ENCODE measurements around the gene THEM5.

Gene THEM5

DNA sequence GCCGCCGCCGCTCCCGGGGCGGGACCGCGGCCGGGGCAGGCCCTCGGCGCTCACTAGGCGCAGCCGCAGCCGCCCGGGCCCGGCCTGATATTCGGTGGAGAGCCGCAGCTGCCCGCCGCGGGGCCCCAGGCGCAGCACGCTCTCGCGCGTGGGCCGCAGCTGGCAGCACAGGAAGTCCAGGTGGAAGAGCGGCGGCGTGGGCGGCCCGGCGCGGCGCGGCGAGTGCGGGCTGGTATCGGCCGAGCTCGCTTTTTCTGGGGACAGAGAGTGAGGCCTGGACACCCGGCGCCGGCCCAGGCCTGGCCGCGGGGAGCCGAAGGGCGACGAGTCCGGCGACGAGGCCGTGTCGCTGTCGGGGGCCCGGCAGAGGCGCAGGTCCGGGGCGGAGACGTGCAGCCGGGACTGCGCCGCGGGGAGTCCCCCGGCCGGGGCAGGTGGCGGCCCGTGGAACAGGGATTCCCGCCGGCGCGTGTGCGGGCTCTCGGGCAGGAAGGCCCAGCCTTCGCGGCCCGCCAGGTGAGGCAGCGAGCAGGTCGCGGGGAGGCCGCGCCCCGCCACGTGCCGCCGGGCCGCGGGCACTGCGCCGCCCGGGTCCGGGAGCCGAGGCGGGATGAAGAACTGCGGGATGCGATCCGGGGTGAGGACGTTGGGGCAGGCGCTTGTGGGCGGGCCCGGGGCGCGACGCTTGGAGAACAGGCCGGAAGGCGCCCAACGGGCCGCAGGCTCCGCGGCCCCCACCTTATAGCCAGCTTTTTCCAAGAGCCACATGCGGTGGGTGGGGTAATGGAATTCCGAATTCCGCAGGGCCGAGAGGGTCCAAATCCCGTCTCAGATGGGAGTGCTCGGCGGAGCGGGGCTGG is 15.1 kb downstream of the THEM5 start:
- DNase-seq: no peak

DNA sequence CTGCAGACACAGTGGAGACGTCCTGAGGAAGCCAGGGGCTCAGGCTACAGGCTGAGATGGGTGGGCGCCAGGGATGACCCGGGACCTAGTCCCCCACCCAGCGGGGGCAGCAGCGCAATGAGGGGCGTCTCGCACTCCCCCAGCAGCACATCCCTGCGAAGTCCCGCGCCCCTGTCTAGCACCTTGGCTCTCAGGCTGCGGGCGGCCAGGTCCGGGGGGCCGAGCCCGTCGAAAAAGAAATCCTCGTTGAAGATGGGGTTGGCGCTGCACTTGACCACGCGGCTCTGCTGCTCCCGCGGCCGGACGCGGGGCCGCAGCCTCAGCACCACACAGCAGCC is 15.7 kb downstream of the THEM5 start:
- no peak for DNase-seq

DNA sequence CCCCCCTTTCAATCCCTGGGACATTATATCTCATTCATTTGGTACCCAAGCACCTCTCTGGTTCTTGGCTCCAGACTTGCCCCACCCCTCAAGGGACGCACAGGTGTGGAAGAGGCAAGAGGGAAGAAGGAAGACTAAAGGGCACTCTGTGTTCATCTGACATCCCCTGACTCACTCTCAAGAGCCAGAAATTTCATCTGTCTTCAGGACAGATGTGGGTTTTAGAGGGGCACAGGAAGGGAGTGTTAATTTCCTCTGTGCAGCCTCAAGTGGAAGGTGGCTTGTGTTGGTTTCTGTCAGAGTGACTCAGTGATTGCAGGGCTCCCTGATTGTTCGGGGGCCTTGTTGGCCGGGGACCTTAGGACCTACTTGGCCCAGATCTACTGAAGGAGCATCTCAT is 16.3 kb downstream of the THEM5 start:
- no peak for DNase-seq

DNA sequence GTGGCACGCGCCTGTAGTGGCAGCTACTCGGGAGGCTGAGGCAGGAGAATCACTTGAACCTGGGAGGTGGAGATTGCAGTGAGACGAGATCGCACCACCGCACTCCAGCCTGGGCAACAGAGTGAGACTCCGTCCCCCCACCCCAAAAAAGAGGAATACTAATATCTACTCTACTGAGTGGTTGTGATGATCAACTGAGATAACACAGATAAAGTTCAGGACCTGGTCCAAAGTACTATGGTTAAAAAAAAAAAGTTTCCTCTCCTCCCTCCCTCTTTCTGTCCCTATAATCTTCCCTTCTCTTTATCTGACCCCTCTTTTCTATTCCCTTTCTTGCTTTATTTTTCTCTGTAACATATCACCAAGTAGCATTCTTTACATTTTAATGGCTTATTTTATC is 17.9 kb downstream of the THEM5 start:
- DNase-seq: no peak

DNA sequence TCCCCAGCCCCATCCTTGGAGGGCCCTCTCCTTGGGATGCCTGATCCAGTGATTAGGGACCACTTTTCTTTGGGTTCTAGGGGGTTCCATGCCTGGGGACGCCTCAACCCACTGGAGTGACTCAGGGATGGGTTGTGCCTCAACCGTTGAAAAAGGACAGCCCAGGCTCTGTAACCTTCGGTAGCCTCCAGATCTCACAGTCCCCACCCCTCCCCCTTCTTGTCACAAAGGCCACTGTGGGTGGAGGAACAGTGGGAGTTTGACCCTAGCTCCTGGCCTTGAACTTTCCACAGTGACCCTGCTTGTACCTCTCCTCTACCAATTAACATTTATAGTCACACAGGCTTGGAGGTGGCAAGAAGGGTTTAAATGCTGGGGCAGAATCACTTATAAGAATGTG is 19.3 kb downstream of the THEM5 start:
- DNase-seq: no peak

DNA sequence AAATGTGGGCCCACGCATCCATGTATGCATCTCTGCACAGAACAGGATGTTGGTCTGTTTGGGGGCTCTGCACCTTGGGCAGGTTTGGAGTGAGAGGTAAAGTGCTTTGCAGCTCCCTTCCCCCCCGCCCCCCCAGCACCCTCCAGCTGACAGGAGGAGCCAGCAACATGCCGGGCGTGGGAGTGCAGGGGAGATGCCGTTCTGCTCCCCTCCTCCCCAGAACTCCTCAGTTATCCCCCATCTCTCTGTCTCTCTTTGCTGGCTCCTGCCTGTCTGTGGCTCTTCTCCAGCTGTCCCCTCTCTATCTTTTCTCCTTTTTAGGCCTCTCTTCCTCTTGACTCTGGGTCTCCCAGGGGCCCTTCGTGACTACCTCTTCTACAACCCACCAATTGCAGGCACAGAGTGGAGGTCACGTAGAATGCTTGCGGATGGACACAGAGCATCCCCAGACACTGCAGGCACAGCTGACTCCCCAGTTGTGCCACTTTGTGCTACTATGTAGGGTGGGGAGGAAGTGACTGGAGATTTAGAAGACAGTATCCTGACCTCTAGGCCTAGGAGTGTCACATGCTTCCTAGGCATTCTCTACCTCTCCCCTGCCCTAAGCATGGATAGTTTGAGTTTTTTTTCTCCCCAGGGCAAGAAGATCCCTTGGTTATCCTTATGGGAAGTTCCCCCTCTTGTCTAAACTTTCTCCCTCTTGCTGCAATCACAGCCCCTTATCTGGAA is 20.2 kb downstream of the THEM5 start:
- no peak for DNase-seq

DNA sequence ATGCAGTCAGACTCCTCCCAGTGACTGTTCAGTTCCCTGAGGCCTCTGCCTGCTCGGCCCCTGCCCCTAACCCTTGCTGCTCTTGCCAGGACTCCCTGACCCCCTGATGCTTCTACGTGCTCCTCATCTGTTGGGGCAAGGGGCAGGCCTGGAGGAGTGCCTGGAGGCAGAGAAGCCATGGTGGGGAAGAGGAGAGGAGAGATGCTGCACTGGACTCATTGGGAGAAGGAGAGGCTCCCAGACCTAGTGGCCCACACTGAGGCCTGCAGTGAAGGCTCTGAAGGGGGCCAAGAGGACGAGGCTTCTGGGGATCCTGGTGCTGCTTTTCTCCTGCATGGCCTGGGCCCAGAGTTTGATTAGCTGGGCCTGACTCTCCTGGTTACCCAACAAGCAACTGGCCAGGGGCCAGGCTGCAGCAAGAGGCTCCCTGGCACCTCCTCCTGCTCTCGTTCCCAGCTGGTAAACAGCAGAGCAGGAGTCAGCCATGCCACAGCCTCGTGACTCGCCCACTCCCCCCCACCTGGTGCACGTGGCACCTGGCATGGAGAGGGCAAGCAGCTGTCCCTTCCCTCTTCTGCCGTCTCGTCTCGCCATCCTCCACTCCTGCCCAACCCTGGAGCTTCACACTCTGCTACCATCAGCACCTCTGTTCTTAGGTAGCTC is 21.1 kb downstream of the THEM5 start:
- DNase-seq: no peak

DNA sequence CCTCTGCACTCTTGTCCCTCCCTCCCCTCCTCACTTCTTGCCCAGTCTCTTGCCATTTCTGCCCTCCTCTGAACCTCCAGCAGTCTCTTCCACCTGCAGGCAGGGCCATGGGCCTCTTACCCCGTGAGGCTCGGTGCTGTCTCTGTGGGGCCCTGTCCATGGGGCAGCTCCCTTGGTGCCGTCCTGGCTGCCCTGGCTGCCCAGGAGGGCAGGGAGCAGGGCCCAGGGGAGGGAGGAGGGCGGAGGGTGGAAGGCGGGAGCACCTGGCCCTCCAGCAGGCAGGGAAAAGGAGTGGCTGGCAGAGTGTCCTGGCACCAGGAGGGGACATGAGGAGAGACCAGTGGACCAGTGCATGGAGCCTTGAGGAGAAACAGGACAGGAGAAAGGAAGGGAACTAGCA is 21.9 kb downstream of the THEM5 start, which contains the start of gene RORC:
Gene RORC, minus strand, starts transcription at position 198 of the 400 bp plus-strand sequence. Its CDS starts 38 bp downstream, at position 160.
- no peak for DNase-seq

DNA sequence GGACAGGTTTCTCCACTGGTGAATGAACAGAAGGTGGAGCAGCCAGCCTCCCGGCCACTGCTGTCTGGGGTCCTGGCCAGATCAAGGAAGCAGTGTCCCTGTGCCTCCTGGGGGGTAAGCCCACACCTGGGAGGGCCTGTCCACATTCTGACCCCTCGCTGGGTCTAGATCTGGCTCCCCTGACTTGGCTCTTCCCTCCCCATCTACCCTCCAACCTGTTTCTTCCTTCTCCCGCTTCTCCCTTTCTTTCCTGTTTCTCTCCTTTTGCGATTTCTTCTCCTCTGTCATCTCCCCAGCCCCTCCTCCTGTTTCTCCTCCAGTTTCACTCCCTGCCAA is 22.3 kb downstream of the THEM5 start:
- DNase-seq: no peak

DNA sequence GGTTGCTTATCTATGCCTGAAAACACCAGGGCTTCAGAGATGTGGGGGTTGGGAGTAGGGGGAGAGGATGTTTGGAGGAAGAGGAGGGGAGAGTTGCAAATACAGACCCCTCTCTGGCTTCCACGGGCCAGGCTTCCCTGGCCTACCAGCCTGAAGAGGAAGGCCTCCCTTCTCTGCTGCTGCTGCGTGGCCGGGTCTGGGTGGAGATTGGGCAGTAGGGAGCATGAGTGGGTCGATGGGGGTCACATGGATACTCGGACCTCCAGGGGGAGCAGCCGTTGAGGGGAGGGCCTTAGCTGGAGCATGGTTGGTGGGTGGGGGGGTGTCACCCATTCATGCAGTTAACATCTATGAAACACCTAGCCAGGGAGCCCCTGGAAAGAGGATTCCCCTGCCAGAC is 23.5 kb downstream of the THEM5 start:
- DNase-seq: no peak

DNA sequence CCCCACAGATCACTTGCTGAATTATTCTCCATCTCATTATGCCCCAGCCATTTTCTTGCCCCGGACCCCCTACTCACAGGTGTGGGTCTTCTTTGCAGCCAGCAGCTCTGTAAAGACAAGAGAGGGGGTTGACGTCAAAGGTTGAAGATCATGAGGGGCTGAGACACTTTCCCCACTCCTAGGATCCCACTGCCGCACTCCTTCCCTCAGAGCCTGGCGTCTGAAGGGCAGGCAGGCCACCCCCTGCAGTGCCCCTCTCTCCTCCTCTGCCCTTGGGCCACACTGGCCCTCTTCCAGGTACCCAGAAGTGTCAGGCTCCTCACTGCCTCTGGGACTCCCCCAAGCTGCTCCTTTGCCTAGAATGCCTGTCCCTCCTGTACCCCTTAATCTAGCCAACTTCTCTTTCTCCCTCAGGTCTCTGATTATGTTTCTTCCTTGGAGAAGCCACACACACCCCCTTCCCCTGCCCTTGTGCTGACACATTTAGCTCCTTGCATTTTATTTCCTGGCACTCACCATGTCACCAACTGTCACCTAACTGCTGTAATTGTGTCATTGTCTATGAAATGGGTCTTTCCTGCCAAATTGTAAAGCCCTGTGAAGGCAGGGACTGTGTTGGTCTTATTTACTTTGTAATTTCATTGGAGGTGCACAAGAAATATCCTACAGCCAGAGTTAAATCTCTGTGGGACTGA is 24.0 kb downstream of the THEM5 start:
- DNase-seq: no peak

DNA sequence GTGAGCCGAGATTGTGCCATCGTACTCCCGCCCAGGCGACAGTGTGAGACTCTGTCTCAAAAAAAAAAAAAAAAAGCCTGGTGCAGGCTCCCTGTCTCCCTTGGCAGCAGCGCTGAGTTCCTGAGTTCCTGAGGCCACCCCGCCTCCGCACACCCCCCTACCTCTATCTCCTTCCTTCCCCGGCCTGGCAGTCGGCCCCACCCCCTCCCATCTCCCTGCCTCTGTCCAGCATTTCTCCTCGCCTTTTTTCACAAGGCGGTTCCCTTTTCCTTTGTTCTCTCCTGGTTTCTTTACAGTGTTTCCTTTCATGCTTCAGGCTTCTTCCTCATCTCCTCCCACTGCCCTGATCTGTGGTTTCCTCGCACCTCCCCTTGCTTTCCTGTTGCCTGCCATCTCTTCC is 24.6 kb downstream of the THEM5 start:
- no peak for DNase-seq

DNA sequence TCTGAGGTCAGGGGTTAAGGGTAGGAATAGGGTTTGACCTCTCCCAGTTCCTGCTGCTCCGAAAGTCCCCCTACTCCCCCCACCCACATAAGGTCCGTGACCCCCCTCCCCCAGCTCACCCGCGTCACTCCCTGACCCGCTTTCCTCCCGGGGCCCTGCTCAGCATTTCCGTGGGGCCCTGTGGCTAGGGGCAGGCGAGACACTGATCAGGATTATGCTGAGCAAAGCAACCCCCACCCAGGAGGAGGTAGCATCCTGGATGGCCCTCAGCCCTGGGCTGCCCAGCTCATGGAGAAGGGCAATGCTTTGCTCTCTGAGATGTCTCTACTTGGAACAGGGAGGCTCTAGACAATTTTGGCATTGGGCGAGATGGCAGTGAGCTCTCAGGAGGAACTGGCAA is 25.7 kb downstream of the THEM5 start:
- DNase-seq: no peak

DNA sequence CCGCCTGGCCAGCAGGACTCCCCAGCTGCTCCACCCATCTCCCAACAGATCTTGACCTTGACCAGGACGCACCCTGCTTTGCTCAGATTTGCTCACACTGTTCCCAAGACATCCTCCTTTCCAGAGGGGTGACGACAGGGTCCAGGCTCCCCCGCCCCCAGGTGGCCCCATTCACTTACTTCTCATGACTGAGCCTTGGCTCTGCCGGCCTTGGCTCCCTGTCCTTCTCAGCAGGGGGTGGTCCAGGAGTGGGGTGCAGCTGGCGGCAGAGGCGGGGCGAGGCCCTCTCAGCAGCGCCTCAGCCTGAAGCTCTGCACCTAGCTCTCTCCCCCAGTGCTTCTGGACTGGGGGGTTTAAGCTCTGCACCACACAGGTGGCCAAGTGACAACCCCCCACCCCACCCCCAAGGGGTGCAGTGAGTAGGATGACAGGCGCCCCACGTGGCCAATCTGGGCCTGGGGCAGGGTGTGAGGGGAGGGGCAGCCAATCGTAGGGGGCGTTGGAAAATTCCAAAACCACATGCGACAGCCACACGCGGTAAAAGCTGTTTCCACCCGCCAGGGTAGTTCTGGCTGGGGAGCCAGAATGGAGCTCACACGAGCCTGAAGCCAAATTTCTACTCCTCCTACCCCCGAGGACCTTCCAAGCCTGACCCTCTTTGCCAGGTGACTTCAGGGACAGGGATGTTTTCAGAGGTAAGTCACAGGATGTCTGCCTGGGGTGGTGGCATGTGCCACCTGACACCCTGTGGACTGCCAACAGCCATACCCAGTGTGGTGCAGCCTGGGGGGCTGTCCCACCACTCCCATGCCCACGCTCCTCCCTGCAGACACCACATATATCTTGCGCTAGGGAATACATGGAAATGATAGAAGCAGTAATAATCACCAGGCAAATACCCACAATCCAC is 27.5 kb downstream of the THEM5 start:
- DNase-seq: no peak

DNA sequence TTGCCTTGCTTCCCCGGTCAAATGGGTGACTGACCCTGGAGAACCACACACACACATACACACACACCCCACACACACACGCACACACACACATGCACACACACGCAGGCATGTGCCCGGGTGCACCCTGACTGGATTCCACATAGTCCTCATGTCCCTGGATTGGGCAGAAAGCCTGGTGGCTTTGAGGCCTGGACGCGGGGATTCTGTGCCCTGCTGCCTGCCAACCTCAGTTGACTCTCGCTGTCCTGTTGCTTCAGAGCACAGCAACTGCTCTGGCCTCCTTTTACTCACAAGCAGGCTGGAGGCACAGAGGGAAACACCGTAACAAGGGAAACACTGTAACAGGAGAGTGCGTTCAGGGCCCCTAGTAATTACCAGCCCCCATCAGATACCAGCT is 28.3 kb downstream of the THEM5 start:
- no peak for DNase-seq

DNA sequence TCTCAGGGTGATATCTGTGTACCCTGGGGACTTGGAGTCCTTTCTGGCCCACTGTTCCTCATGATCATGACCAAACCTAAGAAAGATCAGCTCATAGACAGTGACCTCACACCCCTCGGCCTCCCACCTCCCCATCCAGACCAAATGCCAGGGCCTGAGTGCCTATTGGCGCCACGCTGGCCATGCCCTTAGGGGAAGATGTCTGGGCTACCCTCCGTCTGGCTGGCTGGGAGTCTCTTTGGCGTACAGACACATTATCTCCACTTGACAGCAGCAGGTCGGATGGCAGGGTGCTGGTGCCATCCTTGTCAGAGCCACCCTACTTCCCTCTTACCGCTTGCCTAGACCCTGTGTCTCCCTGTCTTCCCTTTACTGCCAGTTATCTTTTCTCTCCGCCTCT is 30.3 kb downstream of the THEM5 start:
- no peak for DNase-seq

DNA sequence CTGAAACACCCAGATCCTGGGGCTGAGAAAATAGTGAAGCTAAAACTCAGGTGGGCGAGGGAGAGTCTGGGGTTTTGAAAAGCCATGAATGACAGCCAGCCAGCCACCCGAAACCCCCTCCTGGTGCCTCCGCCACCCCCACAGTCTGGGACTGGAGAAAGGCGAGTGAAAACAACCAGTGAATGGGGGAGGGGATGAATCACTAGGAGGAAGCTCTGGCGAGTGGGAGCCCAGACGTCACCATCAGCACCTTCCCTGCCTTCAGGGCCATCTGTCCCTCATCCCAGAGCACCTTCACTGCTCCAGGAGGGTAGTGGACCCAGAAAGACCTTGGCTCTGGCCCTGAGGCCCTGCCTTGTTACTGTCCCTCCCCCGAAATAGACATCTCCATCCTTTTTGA is 31.1 kb downstream of the THEM5 start:
- no peak for DNase-seq

DNA sequence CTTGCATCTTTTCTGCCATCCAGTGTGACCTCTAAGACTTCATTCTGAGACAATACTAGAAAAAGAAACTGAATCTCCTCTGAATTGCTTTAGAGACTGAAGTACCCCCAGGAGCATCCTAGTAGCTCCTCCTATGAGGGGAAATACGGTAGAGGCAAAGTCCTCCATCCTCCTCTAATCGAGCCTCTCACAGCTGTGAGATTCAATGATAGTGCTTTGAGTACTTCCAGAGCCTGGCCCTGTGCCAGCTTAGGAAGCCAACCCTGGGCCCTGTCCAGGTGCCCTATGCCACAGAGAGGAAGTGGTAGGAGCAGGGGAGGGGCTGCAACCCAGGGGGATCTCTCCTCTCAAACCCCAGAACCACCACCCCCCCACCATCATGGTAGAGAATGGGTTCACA is 32.6 kb downstream of the THEM5 start:
- DNase-seq: no peak

DNA sequence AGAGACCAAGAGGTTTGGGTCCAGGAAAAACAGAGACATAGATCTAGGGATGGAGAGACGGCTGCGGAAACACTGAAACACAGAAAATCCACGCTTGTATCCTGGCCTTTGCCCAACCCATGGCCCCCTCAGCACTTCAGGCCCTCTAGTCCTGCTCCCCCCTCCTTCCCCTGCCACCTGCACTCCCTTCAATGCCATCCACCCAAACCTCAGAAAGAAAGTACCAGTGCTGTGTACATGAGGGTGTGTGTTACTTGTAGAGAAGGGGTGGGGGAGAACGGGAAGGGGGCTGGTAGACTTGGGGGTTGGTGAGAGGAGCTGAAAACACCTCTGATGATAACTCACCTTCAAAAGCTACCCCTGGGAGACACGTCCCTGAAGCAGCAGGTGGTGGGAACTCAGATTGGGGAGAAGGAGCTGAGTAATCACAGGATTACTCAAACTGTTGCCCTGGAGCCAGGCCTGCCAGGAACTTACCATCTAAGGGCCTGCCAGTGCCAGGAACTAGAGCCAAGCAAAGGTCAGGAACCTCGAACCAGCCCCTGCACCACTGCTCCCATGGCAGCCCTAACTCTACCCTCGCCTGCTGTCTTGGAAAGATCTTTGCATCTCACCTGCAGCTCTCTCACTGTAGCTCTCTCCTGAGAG is 33.4 kb downstream of the THEM5 start:
- DNase-seq: no peak

DNA sequence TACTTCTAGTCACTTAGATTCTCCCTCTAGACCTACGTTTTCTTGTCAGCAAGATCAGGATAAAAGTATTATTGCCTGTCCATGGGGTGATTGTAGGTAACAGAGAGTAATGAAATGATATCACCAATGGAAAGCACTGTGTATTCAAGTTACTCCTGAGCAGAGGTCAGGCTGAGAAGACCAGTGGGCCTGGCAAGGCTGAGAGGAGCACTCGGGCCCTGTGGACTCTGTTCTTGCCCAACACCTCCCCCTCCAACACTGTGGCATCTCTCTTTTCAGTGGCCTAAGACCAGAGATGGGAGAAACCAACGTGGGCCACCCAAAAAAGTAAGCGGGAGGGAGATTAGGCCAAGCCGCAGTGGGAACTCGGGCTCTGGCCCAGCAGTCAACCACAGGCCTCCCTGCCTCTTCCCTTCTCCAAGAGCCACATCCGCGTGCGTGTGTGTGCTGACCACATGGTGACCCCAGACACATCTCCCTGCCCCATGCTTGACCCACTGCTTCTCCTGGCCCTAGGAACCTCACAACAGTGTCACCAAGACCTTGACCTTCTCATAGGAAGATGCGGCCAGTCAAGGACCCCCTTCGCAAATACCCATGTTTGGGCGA is 34.2 kb downstream of the THEM5 start:
- DNase-seq: no peak

DNA sequence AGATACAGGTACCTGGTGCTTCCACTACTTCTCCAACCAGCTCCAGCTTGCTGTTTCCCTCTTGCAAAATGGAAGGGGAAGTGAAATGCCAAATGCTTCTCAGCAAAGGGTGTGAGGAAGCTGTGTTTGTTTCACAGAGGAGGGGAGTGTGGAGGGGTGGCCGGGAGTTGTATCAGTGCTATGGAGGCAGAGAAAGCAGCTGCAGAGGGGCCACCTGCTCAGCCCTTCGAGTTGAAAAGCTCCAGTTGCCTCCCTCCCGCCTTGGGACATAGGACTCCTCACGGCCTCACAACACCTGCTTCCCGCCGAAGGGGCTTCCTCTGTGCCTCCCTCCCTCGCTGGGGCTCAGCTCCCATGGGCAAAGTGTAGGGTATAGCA is 36.2 kb downstream of the THEM5 start:
- DNase-seq: no peak
